ENCODE results near the gene GOLT1A.

GRCh38 chr1:204216236-204216635 lies 2.4 kb upstream of the GOLT1A start:
- TF ChIP-seq CTCF (IDR thresholded peaks at IDR 0.05; ENCODE audit: low read length) (no peak), EZH2 (IDR thresholded peaks at IDR 0.05; ENCODE audit: borderline replicate concordance, low read length) (no peak)
